ENCODE measurements around the gene CSGALNACT2.

DNA sequence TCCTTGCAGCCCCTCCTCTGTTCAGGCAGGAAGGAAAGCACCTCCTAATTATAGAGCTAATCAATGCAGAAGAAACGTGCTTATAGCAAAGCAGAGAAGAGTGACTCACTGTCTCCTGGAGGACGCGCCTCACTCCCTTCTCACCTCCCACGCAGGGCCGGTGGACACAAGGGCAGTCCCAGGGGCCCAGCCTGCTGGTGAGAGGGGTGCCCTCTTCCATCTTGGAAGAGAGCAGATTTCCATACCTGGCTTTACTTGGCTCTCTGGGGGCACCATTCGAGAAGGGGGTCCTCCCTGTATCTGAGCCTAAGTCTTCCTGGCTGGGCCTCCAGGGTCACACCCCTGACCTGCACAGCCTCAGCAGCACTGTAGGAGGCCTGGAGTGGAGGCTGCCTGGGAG is 72.8 kb downstream of the CSGALNACT2 start:
- TF ChIP-seq EZH2phosphoT487 (conservative IDR thresholded peaks at IDR 0.05; ENCODE audit: low read length): no peak
- TF ChIP-seq, protein P1, sequence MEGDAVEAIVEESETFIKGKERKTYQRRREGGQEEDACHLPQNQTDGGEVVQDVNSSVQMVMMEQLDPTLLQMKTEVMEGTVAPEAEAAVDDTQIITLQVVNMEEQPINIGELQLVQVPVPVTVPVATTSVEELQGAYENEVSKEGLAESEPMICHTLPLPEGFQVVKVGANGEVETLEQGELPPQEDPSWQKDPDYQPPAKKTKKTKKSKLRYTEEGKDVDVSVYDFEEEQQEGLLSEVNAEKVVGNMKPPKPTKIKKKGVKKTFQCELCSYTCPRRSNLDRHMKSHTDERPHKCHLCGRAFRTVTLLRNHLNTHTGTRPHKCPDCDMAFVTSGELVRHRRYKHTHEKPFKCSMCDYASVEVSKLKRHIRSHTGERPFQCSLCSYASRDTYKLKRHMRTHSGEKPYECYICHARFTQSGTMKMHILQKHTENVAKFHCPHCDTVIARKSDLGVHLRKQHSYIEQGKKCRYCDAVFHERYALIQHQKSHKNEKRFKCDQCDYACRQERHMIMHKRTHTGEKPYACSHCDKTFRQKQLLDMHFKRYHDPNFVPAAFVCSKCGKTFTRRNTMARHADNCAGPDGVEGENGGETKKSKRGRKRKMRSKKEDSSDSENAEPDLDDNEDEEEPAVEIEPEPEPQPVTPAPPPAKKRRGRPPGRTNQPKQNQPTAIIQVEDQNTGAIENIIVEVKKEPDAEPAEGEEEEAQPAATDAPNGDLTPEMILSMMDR (IDR thresholded peaks at IDR 0.05; ENCODE audit: insufficient read depth, low read length, poor library complexity, severe bottlenecking): no peak

Measured in SU-DHL-6 (cell line).